IPS-20b (cell line): ENCODE data around the gene NEO1.

Experiments used
- H3K27ac ChIP-seq: one replicate; pipeline ENCODE4 v1.5.1; 2013; ENCODE audit warnings: low read length
- H3K27me3 ChIP-seq: 2 replicates; pipeline ENCODE4 v1.6.1; 2013; ENCODE audit warnings: mild to moderate bottlenecking, low read length, inconsistent platforms; ENCODE audit not compliant: insufficient read depth
- H3K36me3 ChIP-seq: 2 replicates; pipeline ENCODE4 v1.6.1; 2013; ENCODE audit warnings: low read depth, mild to moderate bottlenecking, inconsistent platforms, low read length, moderate library complexity; ENCODE audit not compliant: insufficient read depth
- H3K4me1 ChIP-seq: 2 replicates; pipeline ENCODE4 v1.6.1; 2013; ENCODE audit warnings: mild to moderate bottlenecking, control low read depth, inconsistent platforms, low read length, moderate library complexity; ENCODE audit not compliant: insufficient read depth
- H3K4me3 ChIP-seq: 2 replicates; pipeline ENCODE4 v1.5.1; 2013; ENCODE audit warnings: mild to moderate bottlenecking, low read length, inconsistent platforms
- H3K9ac ChIP-seq: 2 replicates; pipeline ENCODE4 v1.6.1; 2013; ENCODE audit warnings: low read depth, mild to moderate bottlenecking, inconsistent platforms, low read length, moderate library complexity
- H3K9me3 ChIP-seq: 2 replicates; pipeline ENCODE4 v1.6.1; 2013; ENCODE audit warnings: mild to moderate bottlenecking, low read depth, low read length, inconsistent platforms; ENCODE audit not compliant: insufficient read depth

Gene NEO1

GRCh38 chr15:73308305-73308704 lies 256.0 kb downstream of the NEO1 start:
- H3K27ac ChIP-seq: no peak overlapping the region
- H3K9ac ChIP-seq: no peak overlapping the region
- H3K9me3 ChIP-seq: no peaks in the 10 kb centered on the region
- H3K4me1 ChIP-seq: peaks cover 3% of the 10 kb centered on the region; the same call in 1 of the 2 replicates
- H3K4me3 ChIP-seq: no peak overlapping the region
- no peaks in the 10 kb centered on the region for H3K27me3 ChIP-seq
- peaks cover 12% of the 10 kb centered on the region; the same call in 1 of the 2 replicates for H3K36me3 ChIP-seq

GRCh38 chr15:73313861-73314260 lies 261.6 kb downstream of the NEO1 start:
- Histone ChIP-seq H3K4me1 (no peaks in the 10 kb centered on the region), H3K36me3 (no peaks in the 10 kb centered on the region), H3K27me3 (peaks cover 10% of the 10 kb centered on the region), H3K9ac (no peak overlapping the region), H3K4me3 (no peak overlapping the region), H3K27ac (no peak overlapping the region), H3K9me3 (no peaks in the 10 kb centered on the region)

GRCh38 chr15:73317651-73318462 lies 265.6 kb downstream of the NEO1 start:
- Histone ChIP-seq H3K4me1 (no peaks in the 10 kb centered on the region), H3K4me3 (no peak overlapping the region), H3K9ac (no peak overlapping the region), H3K9me3 (no peaks in the 10 kb centered on the region), H3K36me3 (no peaks in the 10 kb centered on the region; the same call in 1 of the 2 replicates), H3K27me3 (peaks cover 10% of the 10 kb centered on the region), H3K27ac (no peak overlapping the region)

GRCh38 chr15:73318463-73319351 lies 266.4 kb downstream of the NEO1 start:
- Histone ChIP-seq H3K27ac (no peak overlapping the region), H3K9ac (no peak overlapping the region), H3K27me3 (peaks cover 10% of the 10 kb centered on the region), H3K9me3 (no peaks in the 10 kb centered on the region), H3K4me1 (no peaks in the 10 kb centered on the region), H3K36me3 (no peaks in the 10 kb centered on the region; the same call in 1 of the 2 replicates), H3K4me3 (peak overlapping the region; percentile 38; the same call in 1 of the 2 replicates)

GRCh38 chr15:73319460-73320245 lies 267.4 kb downstream of the NEO1 start:
- Histone ChIP-seq H3K36me3 (peaks cover 6% of the 10 kb centered on the region; the same call in 1 of the 2 replicates), H3K27me3 (peaks cover 10% of the 10 kb centered on the region), H3K4me1 (no peaks in the 10 kb centered on the region), H3K4me3 (no peak overlapping the region), H3K27ac (no peak overlapping the region), H3K9ac (no peak overlapping the region), H3K9me3 (no peaks in the 10 kb centered on the region)

DNA sequence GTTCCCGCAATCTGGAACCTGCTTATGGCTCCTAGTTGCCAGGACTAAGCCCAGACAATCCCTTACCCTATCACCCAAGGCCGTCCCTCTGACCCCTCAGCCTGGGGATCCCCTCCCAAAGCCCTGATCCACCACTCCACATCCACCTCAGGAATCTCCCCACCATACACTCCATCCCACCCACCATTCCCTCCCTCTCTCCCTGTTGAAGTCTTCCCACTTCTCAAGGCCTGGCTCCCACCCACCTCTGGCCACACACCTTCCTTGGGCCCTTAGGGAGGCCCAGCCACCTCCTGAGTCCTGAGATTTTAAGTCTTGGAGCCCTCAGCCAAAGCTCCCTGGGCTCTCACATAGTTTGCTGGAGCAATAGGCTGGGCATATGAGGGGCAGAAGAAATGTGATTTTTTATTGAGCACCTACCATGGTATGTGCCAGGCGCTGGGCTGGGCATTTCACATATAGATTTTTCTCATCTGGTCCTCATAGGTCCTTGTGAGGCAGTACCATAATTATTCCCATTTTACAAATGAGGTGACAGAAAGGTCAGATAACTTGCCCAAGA lies 268.4 kb downstream of the NEO1 start:
- H3K4me3 ChIP-seq: no peak overlapping the region
- H3K4me1 ChIP-seq: no peaks in the 10 kb centered on the region
- peaks cover 10% of the 10 kb centered on the region for H3K27me3 ChIP-seq

GRCh38 chr15:73321496-73322450 lies 269.5 kb downstream of the NEO1 start:
- Histone ChIP-seq H3K9ac (no peak overlapping the region), H3K27me3 (peaks cover 10% of the 10 kb centered on the region), H3K4me3 (no peak overlapping the region), H3K9me3 (no peaks in the 10 kb centered on the region), H3K36me3 (peaks cover 9% of the 10 kb centered on the region; the same call in 1 of the 2 replicates), H3K27ac (no peak overlapping the region), H3K4me1 (no peaks in the 10 kb centered on the region)

More for the DNA sequence above, 268.4 kb downstream of the NEO1 start:
- Histone ChIP-seq H3K9me3 (no peaks in the 10 kb centered on the region), H3K27ac (no peak overlapping the region), H3K9ac (no peak overlapping the region), H3K36me3 (peaks cover 9% of the 10 kb centered on the region; the same call in 1 of the 2 replicates)

GRCh38 chr15:73322665-73323373 lies 270.6 kb downstream of the NEO1 start:
- no peaks in the 10 kb centered on the region for H3K4me1 ChIP-seq
- H3K27ac ChIP-seq: no peak overlapping the region
- no peaks in the 10 kb centered on the region for H3K9me3 ChIP-seq

DNA sequence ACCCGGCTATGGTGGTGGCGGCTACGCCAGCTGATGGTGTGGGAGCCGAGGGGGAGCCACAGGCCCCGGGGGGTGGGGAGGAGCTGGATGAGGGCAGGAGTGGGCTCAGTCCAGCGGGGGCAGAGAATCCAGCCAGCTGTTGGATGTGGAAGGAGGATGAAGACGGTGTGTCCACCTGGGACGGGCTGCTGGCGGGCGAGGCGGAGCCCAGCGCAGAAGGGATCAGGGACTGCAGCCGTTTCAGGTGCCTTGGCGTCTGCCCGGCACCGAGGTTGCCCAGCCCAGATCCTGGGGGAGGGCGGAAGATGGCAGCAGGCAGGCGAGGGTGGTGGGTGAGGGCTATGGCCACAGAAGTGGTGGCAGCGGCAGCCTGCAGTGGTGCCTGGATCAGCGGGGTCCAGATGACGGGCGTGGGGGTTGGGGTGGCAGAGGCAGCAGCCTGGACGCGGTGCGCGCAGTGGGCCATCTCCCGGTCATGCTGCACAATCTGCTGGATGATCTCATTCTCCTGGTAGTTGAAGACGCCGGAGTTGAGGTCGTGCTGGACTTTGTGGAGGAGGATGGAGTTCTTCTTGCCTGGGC lies 271.2 kb downstream of the NEO1 start:
- Histone ChIP-seq H3K27ac (no peak overlapping the region), H3K9me3 (no peaks in the 10 kb centered on the region)

More at GRCh38 chr15:73322665-73323373, 270.6 kb downstream of the NEO1 start:
- H3K4me3 ChIP-seq: no peak overlapping the region
- peaks cover 8% of the 10 kb centered on the region for H3K27me3 ChIP-seq
- H3K36me3 ChIP-seq: peaks cover 11% of the 10 kb centered on the region; the same call in 1 of the 2 replicates
- H3K9ac ChIP-seq: no peak overlapping the region

More for the DNA sequence above, 271.2 kb downstream of the NEO1 start:
- H3K4me1 ChIP-seq: no peaks in the 10 kb centered on the region
- H3K9ac ChIP-seq: no peak overlapping the region
- H3K27me3 ChIP-seq: peaks cover 1% of the 10 kb centered on the region
- H3K4me3 ChIP-seq: no peak overlapping the region
- peaks cover 18% of the 10 kb centered on the region; the same call in 1 of the 2 replicates for H3K36me3 ChIP-seq
